Inferior parietal cortex (tissue), 1 donor: ENCODE results near the gene KCNH4.

Source experiments
- DNase-seq: peaks from one replicate; pipeline ENCODE4 v3.0.0-alpha.2; 2016; ENCODE audit errors: extremely low spot score

The KCNH4 gene

DNA sequence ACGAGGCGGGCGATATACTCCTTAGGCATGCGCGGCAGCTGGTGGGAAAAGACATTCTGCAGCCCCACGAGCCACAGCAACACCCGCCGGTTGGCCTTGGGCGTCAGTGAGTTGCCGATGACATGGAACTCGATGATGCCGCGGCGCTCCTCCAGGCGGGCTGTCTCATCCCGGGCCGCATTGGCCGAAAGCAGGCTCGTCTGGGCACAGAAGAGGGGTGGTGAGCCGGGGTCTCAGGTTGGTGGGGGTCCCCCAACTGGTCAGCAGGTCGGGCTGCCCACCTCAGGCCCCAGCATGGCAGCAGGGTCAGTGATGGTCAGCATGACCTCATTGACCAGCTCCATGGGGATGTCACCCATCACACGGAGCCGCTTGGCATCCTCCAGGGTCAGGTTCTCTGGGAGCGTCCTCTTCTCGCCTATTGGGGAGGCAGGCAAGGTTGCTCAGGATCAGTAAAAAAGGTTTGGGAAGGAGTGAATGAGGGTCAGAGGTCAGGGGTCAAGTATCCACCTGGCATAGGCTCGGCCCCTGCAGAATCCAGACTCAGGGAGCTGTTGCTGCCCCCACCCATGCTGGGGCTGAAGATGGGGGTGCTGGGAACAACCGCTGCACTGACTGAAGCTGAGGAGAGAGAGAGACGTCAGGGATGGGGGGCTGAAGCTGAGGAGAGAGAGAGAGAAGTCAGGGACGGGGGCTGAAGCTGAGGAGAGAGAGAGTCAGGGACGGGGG is 63.4 kb downstream of the KCNH4 start:
- DNase-seq: no peak

DNA sequence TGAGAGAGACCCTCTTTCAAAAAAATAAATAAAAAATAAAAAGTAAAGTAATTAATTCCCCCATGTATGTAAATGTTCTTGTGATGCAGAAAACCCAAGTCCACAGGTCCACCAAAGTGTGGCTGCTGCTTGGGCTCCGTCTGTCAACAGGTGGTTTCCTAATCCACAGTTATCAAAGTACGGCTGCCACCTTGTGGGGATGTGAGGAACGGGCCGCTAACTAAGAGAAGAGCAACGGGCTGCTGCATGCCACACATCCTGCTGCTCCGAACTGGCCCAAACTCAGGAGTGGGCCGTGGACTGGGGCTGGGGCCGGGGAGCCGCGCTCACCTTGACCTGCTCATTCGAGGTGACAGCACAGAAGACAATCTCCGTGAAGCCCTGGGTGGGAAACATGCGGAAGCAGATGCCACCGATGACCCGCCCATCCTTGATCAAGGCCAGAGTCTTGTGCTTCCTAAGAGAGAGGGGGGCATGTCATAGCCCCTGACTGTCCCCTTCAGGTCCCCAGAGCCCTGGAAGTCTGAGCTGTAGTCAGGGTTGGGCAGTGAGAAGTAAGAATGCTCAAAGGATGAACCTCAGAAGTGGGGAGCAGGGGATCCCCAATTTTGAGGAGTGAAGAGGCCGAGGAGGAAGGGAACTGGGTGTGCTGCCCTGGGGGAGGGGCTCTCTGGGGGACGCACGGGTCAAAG is 64.1 kb downstream of the KCNH4 start:
- DNase-seq: peak; percentile 87

- no peak for DNase-seq
Observed at GRCh38 chr17:42114118-42114517, 66.8 kb downstream of the KCNH4 start.

DNA sequence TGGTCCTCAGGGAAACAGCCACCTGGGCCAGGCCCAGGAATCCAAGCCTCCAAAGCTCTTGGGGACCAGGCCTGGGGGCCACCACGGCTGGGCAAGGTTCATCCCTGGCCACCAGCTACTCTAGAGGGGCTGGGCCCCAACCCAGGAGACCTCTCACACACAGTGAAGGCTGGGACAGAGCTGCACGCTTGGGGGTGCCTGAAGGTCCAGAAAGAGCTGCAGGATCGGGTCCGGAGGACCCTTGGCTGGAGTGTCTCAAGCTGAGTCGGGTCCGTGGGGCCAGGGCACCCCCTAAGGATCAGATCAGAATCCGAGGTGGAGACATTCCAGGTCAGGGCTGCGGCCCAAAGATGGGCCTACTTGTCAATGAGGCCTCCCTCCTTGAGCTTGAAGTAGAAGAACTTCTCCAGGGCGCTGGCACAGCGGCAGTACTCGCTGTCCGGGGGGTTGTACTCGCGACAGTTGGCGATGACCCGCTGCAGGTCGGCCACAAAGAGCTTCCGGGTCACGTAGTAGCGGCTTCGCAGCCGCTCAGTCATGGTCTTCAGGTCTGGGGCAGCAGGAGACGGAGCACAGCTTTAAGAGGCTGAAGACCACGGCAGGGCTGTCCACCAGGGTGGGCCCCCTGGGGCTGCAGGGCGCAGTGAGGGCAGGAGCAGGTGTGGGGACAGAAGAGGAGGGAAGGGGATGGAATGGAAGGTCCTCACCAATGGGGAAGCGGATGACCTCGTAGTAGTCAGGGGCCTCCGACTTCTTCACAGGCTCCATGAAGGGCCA is 67.5 kb downstream of the KCNH4 start:
- no peak for DNase-seq

- peak; percentile 81 for DNase-seq
Observed at GRCh38 chr17:42112552-42113176, 68.3 kb downstream of the KCNH4 start, which contains the start of gene DHX58. Gene DHX58 (minus strand): TSS chr17:42112714. CDS start chr17:42111892, 822 bp downstream.

- DNase-seq: peak; percentile 45
Observed at GRCh38 chr17:42111871-42112551, 68.9 kb downstream of the KCNH4 start.

GRCh38 chr17:42111265-42111636 is 69.7 kb downstream of the KCNH4 start:
- no peak for DNase-seq

DNA sequence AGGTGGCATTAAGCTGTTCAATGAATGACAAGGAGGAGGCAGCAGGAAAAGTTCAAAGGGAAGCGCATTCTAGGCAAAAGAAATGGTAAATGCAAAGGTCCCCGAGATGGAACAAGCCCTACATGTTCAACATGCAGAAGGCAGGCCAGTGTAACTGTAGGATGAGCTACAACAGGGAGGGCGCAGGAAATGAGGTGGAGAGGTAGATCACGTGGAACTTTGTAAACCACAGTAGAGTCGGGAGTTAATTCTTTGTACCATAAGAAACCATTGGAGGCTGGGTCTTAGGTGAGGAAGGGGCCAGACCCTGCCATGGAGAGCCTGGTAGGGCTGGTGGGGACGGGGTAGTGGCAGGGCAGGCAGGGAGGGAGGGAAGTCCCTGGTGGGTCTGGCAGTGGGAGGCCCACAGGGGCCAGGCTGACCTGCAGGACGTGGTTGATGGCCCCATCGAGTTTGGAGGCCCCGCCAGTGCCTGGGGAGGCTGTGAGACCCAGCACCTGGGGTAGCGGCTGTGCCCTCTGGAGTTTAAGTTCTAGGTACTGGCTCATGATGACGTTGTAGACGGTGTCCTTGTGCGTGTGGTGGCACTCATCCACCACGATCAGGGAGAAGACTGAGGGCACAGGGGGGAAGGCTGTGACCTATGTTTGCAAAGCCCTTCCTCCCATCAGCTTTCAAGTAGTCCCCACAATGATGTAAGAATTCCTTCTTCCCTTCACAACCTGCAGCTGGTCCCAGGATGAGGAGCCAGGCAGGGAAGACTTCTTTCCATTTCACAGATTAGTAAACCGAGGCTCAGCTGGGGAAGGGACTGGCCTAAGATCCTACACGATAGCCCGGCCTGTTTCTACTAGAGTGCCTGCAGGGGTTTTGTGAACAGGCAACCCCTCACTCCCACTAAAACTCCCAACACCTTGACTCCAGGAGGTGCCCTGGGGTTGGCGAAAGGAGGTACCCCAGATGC is 70.4 kb downstream of the KCNH4 start:
- DNase-seq: no peak

DNA sequence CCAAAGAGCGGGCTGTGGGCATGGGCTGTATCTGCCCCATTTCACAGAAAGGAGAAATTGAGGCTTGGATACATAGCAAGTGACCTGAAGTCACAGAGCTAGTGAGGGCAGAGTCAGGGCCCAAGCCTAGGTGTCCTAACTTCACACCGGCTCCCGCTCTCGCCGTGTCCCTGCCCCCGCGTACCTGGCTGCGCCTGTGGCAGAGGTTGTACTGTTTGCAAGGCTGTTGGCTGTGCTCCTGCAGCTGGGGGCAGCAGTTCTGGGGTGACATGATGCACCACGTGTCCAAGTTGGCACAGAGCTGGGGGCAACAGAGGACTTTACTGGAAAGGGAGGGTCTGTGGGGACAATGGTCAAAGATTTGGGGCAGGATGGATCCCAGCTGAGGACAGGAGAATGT is 71.9 kb downstream of the KCNH4 start:
- DNase-seq: no peak

GRCh38 chr17:42107597-42108576 is 73.1 kb downstream of the KCNH4 start:
- no peak for DNase-seq

GRCh38 chr17:42107124-42107523 is 73.8 kb downstream of the KCNH4 start:
- no peak for DNase-seq
